Activated CD8-positive, alpha-beta T cell treated with anti-CD3 and anti-CD28 coated beads, Interleukin-2, amount 10 ng/mL, durations not matched to agents 7 days and 5 days (primary cell): ENCODE measurements around the gene ZNF385A. TPM values are rescaled to one million over a fixed set of nuclear protein-coding genes. Genes with fewer than 3 reads are reported as not detected.
A peak's percentile ranks its signal among the peaks of the same experiment; 100 is the strongest.

ENCODE experiments used
- ATAC-seq: fragments of 150-1000 bp; cut with Tn5 transposase; one replicate; pipeline ENCODE4 v1.10.0; 2021; ENCODE audit warnings: moderate library complexity
- CTCF ChIA-PET: fragments of 350-600 bp; sonication (Branson Sonifier 250); formaldehyde crosslinking; loops from one replicate; lab custom pipeline; 2021; ENCODE audit warnings: antibody characterized with exemption; lab: Charles Lee
- POLR2A ChIA-PET: fragments of 350-600 bp; sonication (Branson Sonifier 250); formaldehyde crosslinking; loops from one replicate; lab custom pipeline; 2021; ENCODE audit warnings: antibody characterized with exemption; lab: Charles Lee
- DNase-seq: peaks from one replicate; pipeline ENCODE4 v3.0.0-alpha.2; 2020
- H3K27ac Mint-ChIP-seq: one replicate; pipeline ENCODE4 v1.8.0; 2021; ENCODE audit warnings: mild to moderate bottlenecking, mixed read lengths
- H3K27me3 Mint-ChIP-seq: one replicate; pipeline ENCODE4 v1.8.0; 2021; ENCODE audit warnings: low read depth, mixed read lengths
- H3K36me3 Mint-ChIP-seq: one replicate; pipeline ENCODE4 v1.8.0; 2021; ENCODE audit warnings: low read depth, mixed read lengths
- H3K4me1 Mint-ChIP-seq: one replicate; pipeline ENCODE4 v1.8.0; 2021; ENCODE audit warnings: low read depth, mixed read lengths
- H3K4me3 Mint-ChIP-seq: one replicate; pipeline ENCODE4 v1.8.0; 2021; ENCODE audit warnings: mild to moderate bottlenecking, mixed read lengths
- H3K9me3 Mint-ChIP-seq: one replicate; pipeline ENCODE4 v1.8.0; 2022; ENCODE audit warnings: mixed read lengths; ENCODE audit not compliant: insufficient read depth
- total RNA-seq, 2 experiments: library from RNA; stranded (reverse); gene quantifications; one replicate each; pipeline ENCODE4 v1.2.3, GENCODE V29; 2021

ZNF385A gene, protein sequence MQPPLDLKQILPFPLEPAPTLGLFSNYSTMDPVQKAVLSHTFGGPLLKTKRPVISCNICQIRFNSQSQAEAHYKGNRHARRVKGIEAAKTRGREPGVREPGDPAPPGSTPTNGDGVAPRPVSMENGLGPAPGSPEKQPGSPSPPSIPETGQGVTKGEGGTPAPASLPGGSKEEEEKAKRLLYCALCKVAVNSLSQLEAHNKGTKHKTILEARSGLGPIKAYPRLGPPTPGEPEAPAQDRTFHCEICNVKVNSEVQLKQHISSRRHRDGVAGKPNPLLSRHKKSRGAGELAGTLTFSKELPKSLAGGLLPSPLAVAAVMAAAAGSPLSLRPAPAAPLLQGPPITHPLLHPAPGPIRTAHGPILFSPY
- total RNA-seq = under 1 TPM; 0.55 to 0.74 TPM

DNA sequence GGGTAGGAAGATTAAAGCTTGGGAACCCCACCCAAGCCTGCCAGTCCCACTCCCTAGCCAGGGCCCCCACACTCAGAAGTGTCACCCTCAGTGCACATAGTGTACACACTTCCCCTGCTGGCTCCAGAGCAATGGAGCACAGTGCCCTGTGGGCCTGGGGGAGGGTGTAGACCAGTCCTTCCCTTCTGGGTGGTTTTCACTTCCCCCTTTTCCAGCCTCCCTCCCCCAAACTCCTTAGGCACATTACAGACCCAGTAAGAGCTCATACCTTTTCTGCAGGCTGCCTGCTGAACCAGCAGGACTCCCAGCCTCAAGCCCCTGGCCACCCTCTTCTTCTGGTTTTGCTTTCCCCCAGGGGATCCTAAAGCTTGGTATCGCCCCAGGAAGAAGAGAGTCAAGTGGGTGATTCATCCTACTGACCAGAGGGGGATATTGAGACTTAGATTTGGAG, at the start of gene ZNF385A:
ZNF385A (minus strand) TSS at position 143 of the 451 bp plus-strand sequence. CDS start 219 bp downstream, outside the sequence.
- ChIA-PET CTCF (interaction anchor here (0.9 to 4.2 kb wide), 5 partner anchors 15 to 131 kb away, joined by 3 to 27 read pairs (median 4); partner anchors contain the start of gene COPZ1), POLR2A (interaction anchor here (1.2 kb wide), 1 partner anchor 104 kb away, joined by 5 read pairs; the partner anchor contains the start of gene HNRNPA1)
- no peak within 1 kb of the TSS for H3K27ac Mint-ChIP-seq
- H3K27me3 Mint-ChIP-seq = peaks cover 2% of the 10 kb centered on the region
- ATAC-seq (no peak), DNase-seq (no peak)
- H3K4me1 Mint-ChIP-seq = peaks cover 4% of the 10 kb centered on the region
- H3K36me3 Mint-ChIP-seq = no peaks in the 10 kb centered on the region
- no peak within 1 kb of the TSS for H3K4me3 Mint-ChIP-seq
- no peaks in the 10 kb centered on the region for H3K9me3 Mint-ChIP-seq

GRCh38 chr12:54432815-54433164, 48.3 kb upstream of the ZNF385A start:
- ATAC-seq (no peak), DNase-seq (no peak)
- Mint-ChIP-seq H3K27me3 (peaks cover 13% of the 10 kb centered on the region), H3K4me3 (no peak overlapping the region), H3K9me3 (no peaks in the 10 kb centered on the region), H3K27ac (peak overlapping the region; percentile 70), H3K4me1 (peaks cover 42% of the 10 kb centered on the region), H3K36me3 (no peaks in the 10 kb centered on the region)
- ChIA-PET POLR2A (interaction anchor here (1.7 kb wide), 1 partner anchor 33 kb away, joined by 3 read pairs; no protein-coding TSS in a partner anchor), CTCF (interaction anchor here (0.9 to 14.9 kb wide), 6 partner anchors 20 to 219 kb away, joined by 3 to 505 read pairs (median 4); no protein-coding TSS in a partner anchor)

- peak overlapping the region; percentile 70 for H3K27ac Mint-ChIP-seq
- ChIA-PET POLR2A (interaction anchor here (1.7 kb wide), 1 partner anchor 32 kb away, joined by 3 read pairs; no protein-coding TSS in a partner anchor), CTCF (interaction anchor here (0.9 to 14.9 kb wide), 3 partner anchors 19 to 39 kb away, joined by 3 to 505 read pairs (median 7); no protein-coding TSS in a partner anchor)
- no peaks in the 10 kb centered on the region for H3K36me3 Mint-ChIP-seq
- peak overlapping the region; percentile 51 for H3K4me3 Mint-ChIP-seq
- ATAC-seq (peak; percentile 57), DNase-seq (peak; percentile 58)
- no peaks in the 10 kb centered on the region for H3K9me3 Mint-ChIP-seq
- H3K4me1 Mint-ChIP-seq = peaks cover 47% of the 10 kb centered on the region
- peaks cover 18% of the 10 kb centered on the region for H3K27me3 Mint-ChIP-seq
Observed at GRCh38 chr12:54431911-54432814, 47.6 kb upstream of the ZNF385A start.

- Mint-ChIP-seq H3K9me3 (no peaks in the 10 kb centered on the region), H3K27ac (no peak overlapping the region), H3K36me3 (no peaks in the 10 kb centered on the region), H3K4me1 (peaks cover 47% of the 10 kb centered on the region), H3K4me3 (no peak overlapping the region), H3K27me3 (peaks cover 27% of the 10 kb centered on the region)
- CTCF ChIA-PET = interaction anchor here (1.0 to 14.9 kb wide), 2 partner anchors 17 to 30 kb away, joined by 4 to 505 read pairs; no protein-coding TSS in a partner anchor
- no peak for DNase-seq
- POLR2A ChIA-PET = interaction anchor here (3.6 kb wide), 1 partner anchor 17 kb away, joined by 16 read pairs; no protein-coding TSS in a partner anchor
- no peak for ATAC-seq
Observed at GRCh38 chr12:54430471-54431069, 46.0 kb upstream of the ZNF385A start.

GRCh38 chr12:54429014-54429471, 44.5 kb upstream of the ZNF385A start:
- Mint-ChIP-seq H3K9me3 (no peaks in the 10 kb centered on the region), H3K27ac (peak overlapping the region; percentile 48), H3K4me3 (no peak overlapping the region), H3K27me3 (peaks cover 30% of the 10 kb centered on the region), H3K36me3 (no peaks in the 10 kb centered on the region), H3K4me1 (peaks cover 47% of the 10 kb centered on the region)
- DNase-seq = no peak
- ATAC-seq = no peak
- ChIA-PET CTCF (interaction anchor here (0.7 to 14.9 kb wide), 5 partner anchors 10 to 177 kb away, joined by 3 to 505 read pairs (median 8); no protein-coding TSS in a partner anchor), POLR2A (interaction anchor here (0.5 to 3.6 kb wide), 3 partner anchors 11 to 37 kb away, joined by 3 to 16 read pairs (median 5); no protein-coding TSS in a partner anchor)

DNA sequence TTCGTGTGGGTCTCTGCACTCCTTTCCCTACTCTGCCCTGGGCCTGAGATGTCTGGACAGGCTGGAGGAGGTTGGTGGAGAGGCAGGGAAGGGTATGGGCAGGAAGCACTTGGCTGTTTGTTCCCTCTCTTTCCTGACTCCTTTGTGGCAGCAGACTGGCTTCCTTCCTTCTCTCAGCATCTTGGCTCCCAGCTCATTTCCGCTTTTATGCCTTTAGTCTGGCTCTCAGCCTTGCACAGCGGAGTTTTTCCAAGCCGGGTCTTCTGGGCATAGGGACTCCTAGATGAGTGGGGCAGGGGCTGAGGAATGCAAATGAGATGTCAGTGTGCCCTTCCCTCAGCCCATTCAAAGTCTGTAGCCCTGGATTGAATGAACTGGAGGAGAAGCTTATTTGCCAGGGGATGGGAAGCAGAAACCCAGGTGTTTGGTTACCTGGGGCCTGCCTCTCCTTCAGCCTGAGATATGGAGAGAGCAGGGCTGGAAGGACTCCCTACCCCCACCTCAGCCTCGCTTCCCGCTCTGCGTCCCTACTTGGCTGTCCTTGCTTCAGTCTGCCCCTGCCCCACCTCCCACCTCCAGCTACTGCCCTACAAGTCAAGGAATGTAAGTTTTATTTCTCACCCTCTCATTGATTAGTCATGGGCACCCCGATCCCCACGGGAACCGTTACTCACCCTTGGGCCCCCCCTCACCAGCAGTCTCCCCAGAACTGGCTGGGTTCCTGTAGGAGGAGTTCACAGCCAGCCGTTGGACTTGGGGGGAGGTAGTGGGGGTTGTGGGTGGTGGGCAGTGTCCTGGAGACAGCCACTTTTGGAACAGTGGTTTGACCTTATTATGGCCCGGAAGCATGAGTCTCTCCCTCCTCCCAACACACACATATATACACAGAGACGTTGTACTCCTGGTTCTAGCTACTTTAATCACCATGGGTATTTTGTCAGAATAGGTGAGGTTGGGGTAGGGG, 43.8 kb upstream of the ZNF385A start:
- peak overlapping the region; percentile 48 for H3K27ac Mint-ChIP-seq
- ChIA-PET CTCF (interaction anchor here (0.7 to 14.9 kb wide), 6 partner anchors 11 to 60 kb away, joined by 3 to 505 read pairs (median 6); no protein-coding TSS in a partner anchor), POLR2A (interaction anchor here (0.5 to 3.6 kb wide), 3 partner anchors 11 to 36 kb away, joined by 3 to 16 read pairs (median 5); no protein-coding TSS in a partner anchor)
- no peak for DNase-seq
- H3K36me3 Mint-ChIP-seq = no peaks in the 10 kb centered on the region
- peaks cover 44% of the 10 kb centered on the region for H3K4me1 Mint-ChIP-seq
- H3K27me3 Mint-ChIP-seq = peaks cover 34% of the 10 kb centered on the region
- H3K4me3 Mint-ChIP-seq = no peak overlapping the region
- no peak for ATAC-seq
- H3K9me3 Mint-ChIP-seq = no peaks in the 10 kb centered on the region

GRCh38 chr12:54427106-54427505, 42.6 kb upstream of the ZNF385A start:
- POLR2A ChIA-PET = interaction anchor here (3.6 kb wide), 1 partner anchor 14 kb away, joined by 16 read pairs; no protein-coding TSS in a partner anchor
- Mint-ChIP-seq H3K4me3 (no peak overlapping the region), H3K4me1 (peaks cover 32% of the 10 kb centered on the region), H3K36me3 (no peaks in the 10 kb centered on the region), H3K27me3 (peaks cover 45% of the 10 kb centered on the region), H3K9me3 (no peaks in the 10 kb centered on the region), H3K27ac (no peak overlapping the region)
- DNase-seq (no peak), ATAC-seq (no peak)
- CTCF ChIA-PET = interaction anchor here (4.4 to 14.9 kb wide), 2 partner anchors 12 to 26 kb away, joined by 42 to 505 read pairs; no protein-coding TSS in a partner anchor

DNA sequence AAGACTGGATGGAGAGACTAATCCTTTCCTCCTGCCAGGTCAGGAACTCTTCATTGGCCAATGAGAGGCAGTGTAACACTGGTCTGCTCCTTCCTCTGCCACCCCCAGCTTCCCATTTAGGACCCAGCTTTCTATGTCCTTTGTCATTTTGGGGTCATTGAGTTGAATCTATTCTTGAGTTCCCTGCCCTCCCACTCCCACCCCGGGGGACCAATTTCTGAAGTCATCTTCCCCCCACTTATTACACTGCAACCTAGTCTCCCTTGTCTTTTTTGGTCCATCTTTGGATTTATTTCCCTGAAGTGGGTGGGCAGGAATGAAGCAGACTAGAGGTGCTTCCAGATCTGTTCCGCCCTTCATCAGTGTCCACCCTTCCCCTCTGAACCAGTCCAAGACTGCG, 42.2 kb upstream of the ZNF385A start:
- Mint-ChIP-seq H3K27ac (no peak overlapping the region), H3K36me3 (no peaks in the 10 kb centered on the region), H3K4me3 (no peak overlapping the region), H3K9me3 (no peaks in the 10 kb centered on the region), H3K27me3 (peaks cover 50% of the 10 kb centered on the region), H3K4me1 (peaks cover 28% of the 10 kb centered on the region)
- ChIA-PET CTCF (interaction anchor here (2.9 to 14.9 kb wide), 3 partner anchors 12 to 27 kb away, joined by 22 to 505 read pairs (median 42); no protein-coding TSS in a partner anchor), POLR2A (interaction anchor here (3.6 kb wide), 1 partner anchor 13 kb away, joined by 16 read pairs; no protein-coding TSS in a partner anchor)
- no peak for ATAC-seq
- no peak for DNase-seq

DNA sequence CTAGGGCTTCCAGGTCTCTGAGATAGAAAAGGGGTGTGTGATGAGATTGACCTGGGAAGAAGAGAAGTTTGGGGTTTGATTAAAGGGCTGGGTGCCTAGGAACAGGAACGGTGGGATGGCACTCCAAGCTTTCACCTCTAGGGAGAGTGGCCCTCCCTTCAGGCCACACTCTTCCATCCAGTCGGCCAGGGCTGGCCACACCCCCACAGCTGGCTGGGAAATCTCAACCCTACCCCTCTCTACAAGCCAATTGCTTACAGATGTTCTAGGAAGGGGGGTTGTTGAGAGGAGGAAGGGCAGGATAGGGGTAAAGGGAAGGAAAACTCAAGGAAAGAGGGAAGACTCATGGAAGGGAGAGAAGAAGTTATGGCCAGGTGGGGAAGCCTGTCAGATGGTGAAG, 41.2 kb upstream of the ZNF385A start:
- ChIA-PET CTCF (interaction anchor here (0.6 to 4.4 kb wide), 5 partner anchors 13 to 256 kb away, joined by 3 to 42 read pairs (median 6); no protein-coding TSS in a partner anchor), POLR2A (no interaction called here)
- Mint-ChIP-seq H3K9me3 (no peaks in the 10 kb centered on the region), H3K4me3 (no peak overlapping the region), H3K36me3 (no peaks in the 10 kb centered on the region), H3K27ac (peak overlapping the region; percentile 13), H3K27me3 (peaks cover 56% of the 10 kb centered on the region), H3K4me1 (peaks cover 25% of the 10 kb centered on the region)
- DNase-seq (no peak), ATAC-seq (no peak)
